NCI-H146 treated with DMSO at 0.1 percent for 48 hours (cell line): ENCODE data around the gene LSM14B.
A peak's percentile ranks its signal among the peaks of the same experiment; 100 is the strongest.

Source experiments
- DNase-seq: peaks from one replicate; lab custom pipeline; 2025; ENCODE audit not compliant: unreplicated experiment; lab: John Stamatoyannopoulos, UW

The LSM14B gene

GRCh38 chr20:62131560-62132320 lies 9.5 kb downstream of the LSM14B start:
- DNase-seq, result no peak

- DNase-seq, result no peak
These were observed 10.1 kb downstream of the LSM14B start for GRCh38 chr20:62132421-62132820.

- no peak for DNase-seq
These were observed 11.0 kb downstream of the LSM14B start for GRCh38 chr20:62133051-62133845.

GRCh38 chr20:62133864-62134263 lies 11.6 kb downstream of the LSM14B start:
- no peak for DNase-seq

GRCh38 chr20:62134735-62135231 lies 12.5 kb downstream of the LSM14B start:
- no peak for DNase-seq

GRCh38 chr20:62135573-62136266 lies 13.4 kb downstream of the LSM14B start:
- no peak for DNase-seq

- peak; percentile 18 for DNase-seq
These were observed 14.2 kb downstream of the LSM14B start for GRCh38 chr20:62136283-62137091.

- no peak for DNase-seq
These were observed 14.8 kb downstream of the LSM14B start for GRCh38 chr20:62137092-62137384.

- DNase-seq, result no peak
These were observed 15.4 kb downstream of the LSM14B start for GRCh38 chr20:62137478-62138203.

GRCh38 chr20:62138204-62138543 lies 15.9 kb downstream of the LSM14B start:
- no peak for DNase-seq

- DNase-seq, result no peak
These were observed 16.6 kb downstream of the LSM14B start for GRCh38 chr20:62138912-62139311.

GRCh38 chr20:62139636-62140035 lies 17.4 kb downstream of the LSM14B start:
- no peak for DNase-seq

GRCh38 chr20:62141043-62141396 lies 18.7 kb downstream of the LSM14B start:
- no peak for DNase-seq

GRCh38 chr20:62141397-62142251 lies 19.3 kb downstream of the LSM14B start:
- DNase-seq, result no peak

- DNase-seq, result no peak
These were observed 20.2 kb downstream of the LSM14B start for GRCh38 chr20:62142252-62143080.

GRCh38 chr20:62143081-62143956 lies 21.0 kb downstream of the LSM14B start, which contains the start of the genes PSMA7 and SS18L1:
Gene PSMA7 (minus strand): TSS chr20:62143394. CDS start chr20:62143303, 91 bp downstream.
Gene SS18L1 (plus strand): TSS chr20:62143769. CDS start chr20:62143821, 52 bp downstream.
- peak; percentile 64 for DNase-seq
